Measurements from ENCODE around the gene SRPK3. TPM values are rescaled to one million over a fixed set of nuclear protein-coding genes. Genes with fewer than 3 reads are reported as not detected.

Gene SRPK3
- total and polyA plus RNA-seq, 2 experiments from 2014 or later = 0.15 TPM; not detected in 1

- Mint-ChIP-seq H3K36me3 (ENCODE audit: low read depth) (no peaks in the 10 kb centered on the region), H3K27ac (no peak overlapping the region), H3K4me1 (peaks cover 5% of the 10 kb centered on the region; the same call in 2 of the 3 replicates), H3K4me3 (no peak overlapping the region), H3K9me3 (no peaks in the 10 kb centered on the region), H3K27me3 (ENCODE audit: insufficient read depth, low read depth, poor library complexity) (no peaks in the 10 kb centered on the region)
- Histone ChIP-seq H3K4me1 (ENCODE audit: insufficient read depth) (no peaks in the 10 kb centered on the region), H3K36me3 (ENCODE audit: insufficient read depth) (no peaks in the 10 kb centered on the region), H3K27me3 (ENCODE audit: insufficient read depth) (no peaks in the 10 kb centered on the region), H3K27ac (ENCODE audit: low read depth) (no peak overlapping the region), H4K20me1 (replicated peaks; ENCODE audit: insufficient read depth) (no peaks in the 10 kb centered on the region), H2AFZ (no peak overlapping the region), H3K4me2 (no peak overlapping the region), H3K79me2 (replicated peaks; ENCODE audit: insufficient read depth) (no peaks in the 10 kb centered on the region), H3F3A (replicated peaks; ENCODE audit: low read depth) (no peaks in the 10 kb centered on the region), H3K4me3 (no peak overlapping the region), H3K9me2 (ENCODE audit: insufficient read depth) (no peaks in the 10 kb centered on the region)
- ATAC-seq (no peak), DNase-seq (ENCODE audit: low spot score) (no peak)
- TF ChIP-seq NANOG (IDR thresholded peaks at IDR 0.05; ENCODE audit: borderline replicate concordance) (no peak), REST (IDR thresholded peaks at IDR 0.05; ENCODE audit: unreplicated experiment) (no peak), CTCF (conservative IDR thresholded peaks at IDR 0.05; ENCODE audit: low read depth in 2 of 2) (no peak), ZNF331 (CRISPR knock-in tag; IDR thresholded peaks at IDR 0.05; ENCODE audit: low read depth) (no peak), JUNB (IDR thresholded peaks at IDR 0.05; ENCODE audit: unreplicated experiment) (no peak), EZH2phosphoT487 (IDR thresholded peaks at IDR 0.05; ENCODE audit: unreplicated experiment) (no peak), ZNF462 (CRISPR knock-in tag; IDR thresholded peaks at IDR 0.05) (no peak), ZNF114 (CRISPR knock-in tag; IDR thresholded peaks at IDR 0.05) (no peak), EZH2 (IDR thresholded peaks at IDR 0.05; ENCODE audit: low read depth, unreplicated experiment) (no peak), CREB1 (CRISPR knock-in tag; IDR thresholded peaks at IDR 0.05; ENCODE audit: low read depth) (no peak), ETS1 (IDR thresholded peaks at IDR 0.05) (no peak), STAT1 (IDR thresholded peaks at IDR 0.05; ENCODE audit: unreplicated experiment) (no peak)
Observed at GRCh38 chrX:153740631-153741222, 40.1 kb upstream of the SRPK3 start.
